NT2/D1 (cell line): ENCODE measurements around the gene OR51B6.

Experiments used
- SUZ12 ChIP-seq: IDR thresholded peaks from 2 replicates; pipeline ENCODE4 v1.6.1; 2011; ENCODE audit not compliant: insufficient read length, insufficient read depth; ENCODE audit errors: extremely low read depth
- YY1 ChIP-seq: IDR thresholded peaks from 2 replicates; pipeline ENCODE4 v1.6.1; 2011; ENCODE audit not compliant: insufficient read length, insufficient read depth

DNA sequence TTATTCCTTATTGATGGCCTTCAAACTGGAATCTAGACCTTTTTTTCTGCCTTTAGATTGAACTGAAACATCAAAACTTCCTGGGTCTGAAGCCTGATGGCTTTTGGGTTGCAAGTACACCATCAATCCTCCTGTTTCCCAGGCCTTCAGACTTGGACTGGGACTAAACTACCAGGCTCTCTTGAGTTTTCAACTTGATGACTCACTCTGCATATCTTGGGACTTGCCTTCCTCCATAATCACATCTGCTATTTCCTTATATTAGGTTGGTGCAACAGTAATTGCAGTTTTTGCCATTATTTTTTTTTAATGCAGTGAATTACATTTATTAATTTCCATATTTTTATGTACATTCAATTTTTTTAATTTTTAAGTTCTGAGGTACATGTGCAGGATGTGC, 15.0 kb upstream of the OR51B6 start:
- no peak for TF ChIP-seq YY1
- TF ChIP-seq SUZ12, result no peak
